BJ (cell line): ENCODE measurements around the gene GIMAP5. TPM values are rescaled to one million over a fixed set of nuclear protein-coding genes. Genes with fewer than 3 reads are reported as not detected.

Experiments
- CTCF ChIA-PET: fragments of 350-600 bp; formaldehyde crosslinking; extraction: SDS; loops from one replicate; lab custom pipeline; 2021; ENCODE audit warnings: antibody characterized with exemption, inconsistent platforms; lab: Yijun Ruan, JAX
- POLR2A ChIA-PET: fragments of 300-600 bp; sonication (Branson Sonifier 250); formaldehyde crosslinking; extraction: SDS; loops from one replicate; lab custom pipeline; 2021; ENCODE audit warnings: antibody characterized with exemption; lab: Charles Lee
- DNase-seq: peaks from one replicate; pipeline ENCODE4 v3.0.0-alpha.2; 2011; ENCODE audit warnings: low read depth
- H3K27me3 ChIP-seq: 2 replicates; pipeline ENCODE4 v1.6.0; 2011; ENCODE audit warnings: low read length; ENCODE audit not compliant: control insufficient read depth, insufficient read depth
- H3K36me3 ChIP-seq: 2 replicates; pipeline ENCODE4 v1.5.1; 2011; ENCODE audit warnings: low read length; ENCODE audit not compliant: control insufficient read depth, insufficient read depth
- H3K4me3 ChIP-seq: 2 replicates; pipeline ENCODE4 v1.5.1; 2011; ENCODE audit warnings: low read depth, mild to moderate bottlenecking, control low read depth, low read length
- CTCF ChIP-seq: IDR thresholded peaks from 2 replicates; pipeline ENCODE4 v1.5.1; 2011; ENCODE audit warnings: low read depth, mild to moderate bottlenecking, control low read depth, inconsistent platforms, low read length, moderate library complexity; ENCODE audit not compliant: insufficient read depth
- polyA plus RNA-seq: library from polyadenylated mRNA; depleted of rRNA; stranded (reverse); fragments of >200 nt; gene quantifications from 2 replicates; pipeline ENCODE4 v1.2.3, GENCODE V29; 2011

GIMAP5 gene
- polyA plus RNA-seq, 1 experiment: not detected

- DNase-seq: peak; percentile 1
- TF ChIP-seq CTCF: peak; percentile 87
- H3K36me3 ChIP-seq: no peaks in the 10 kb centered on the region
- H3K4me3 ChIP-seq: no peak overlapping the region
- POLR2A ChIA-PET: no interaction called here
- no peaks in the 10 kb centered on the region for H3K27me3 ChIP-seq
- CTCF ChIA-PET: interaction anchor here (0.6 to 1.9 kb wide), 12 partner anchors 8 to 207 kb away, joined by 3 to 7 read pairs (median 4); no protein-coding TSS in a partner anchor
These were observed 41.6 kb downstream of the GIMAP5 start for GRCh38 chr7:150778738-150779301.

- no peak for TF ChIP-seq CTCF
- Histone ChIP-seq H3K4me3 (no peak overlapping the region), H3K27me3 (no peaks in the 10 kb centered on the region), H3K36me3 (no peaks in the 10 kb centered on the region)
- ChIA-PET POLR2A (no interaction called here), CTCF (interaction anchor here (0.5 to 2.1 kb wide), 6 partner anchors 9 to 716 kb away, joined by 3 to 6 read pairs (median 3); no protein-coding TSS in a partner anchor)
- no peak for DNase-seq
These were observed 43.1 kb downstream of the GIMAP5 start for GRCh38 chr7:150780292-150780691.

DNA sequence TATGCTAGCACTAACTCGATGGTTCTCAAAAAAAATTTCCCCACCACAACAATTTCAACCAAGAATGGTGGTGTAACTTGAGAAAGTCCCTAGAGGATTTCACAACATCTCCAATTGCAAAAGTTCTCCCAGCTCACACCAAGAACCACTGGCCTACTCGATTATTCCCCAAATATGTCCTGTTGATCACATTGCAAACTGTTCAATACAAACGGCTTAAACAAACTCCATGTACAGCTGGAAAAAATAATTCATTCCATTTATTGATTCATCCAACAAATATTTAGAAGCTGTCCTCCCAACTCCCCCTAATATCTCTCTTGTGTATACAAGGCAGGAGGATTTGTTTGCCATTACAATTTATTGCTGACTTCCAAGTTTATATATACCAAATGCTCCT lies 43.9 kb downstream of the GIMAP5 start:
- no peak for DNase-seq
- no peak for TF ChIP-seq CTCF
- POLR2A ChIA-PET: no interaction called here
- no peak overlapping the region for H3K4me3 ChIP-seq
- CTCF ChIA-PET: interaction anchor here (0.6 to 2.1 kb wide), 4 partner anchors 8 to 716 kb away, joined by 3 to 6 read pairs (median 3); no protein-coding TSS in a partner anchor
- no peaks in the 10 kb centered on the region for H3K36me3 ChIP-seq
- H3K27me3 ChIP-seq: no peaks in the 10 kb centered on the region

- Histone ChIP-seq H3K36me3 (no peaks in the 10 kb centered on the region), H3K27me3 (no peaks in the 10 kb centered on the region), H3K4me3 (no peak overlapping the region)
- DNase-seq: no peak
- TF ChIP-seq CTCF: no peak
- CTCF ChIA-PET: no interaction called here
- POLR2A ChIA-PET: no interaction called here
These were observed 44.7 kb downstream of the GIMAP5 start for GRCh38 chr7:150781961-150782360.

- Histone ChIP-seq H3K27me3 (no peaks in the 10 kb centered on the region), H3K4me3 (no peak overlapping the region), H3K36me3 (no peaks in the 10 kb centered on the region)
- ChIA-PET CTCF (no interaction called here), POLR2A (no interaction called here)
- no peak for TF ChIP-seq CTCF
- no peak for DNase-seq
These were observed 47.0 kb downstream of the GIMAP5 start for GRCh38 chr7:150784120-150784736.
